Measurements from ENCODE around the gene SDCCAG8. TPM values are rescaled to one million over a fixed set of nuclear protein-coding genes. Genes with fewer than 3 reads are reported as not detected.

SDCCAG8 gene
- total and polyA plus RNA-seq, 2 of the 8 experiments (the other 6 are each of a cell fraction or from before 2014, with no cell fraction given): 15.6 to 21.0 TPM

GRCh38 chr1:243266231-243266630, 10.4 kb downstream of the SDCCAG8 start:
- no peak overlapping the region for H2BK20ac ChIP-seq (ENCODE audit: low read length)
- H3K4me3 ChIP-seq (ENCODE audit: extremely low read depth in 1 of 4, insufficient read depth in 2 of 4, low read depth in 3 of 4, low read length in 4 of 4): no peak overlapping the region
- no peaks in the 10 kb centered on the region for H3K79me1 ChIP-seq (ENCODE audit: low read depth, low read length)
- no peak overlapping the region for H2AK5ac ChIP-seq (ENCODE audit: low read depth, low read length)
- H3K18ac ChIP-seq (ENCODE audit: extremely low read depth, low read length): no peak overlapping the region
- no peaks in the 10 kb centered on the region for H3K27me3 ChIP-seq (replicated peaks in 1 of 4; ENCODE audit: control insufficient read depth in 3 of 4, extremely low read depth in 1 of 4, insufficient read depth in 3 of 4, low read length in 3 of 4)
- POLR2A ChIA-PET (ENCODE audit: partially characterized antibody): interaction anchor here (0.6 to 3.0 kb wide), 2 partner anchors 11 to 100 kb away, joined by 3 to 15 read pairs; partner anchors contain the start of genes CEP170 and SDCCAG8
- H3K79me2 ChIP-seq (ENCODE audit: control insufficient read depth in 1 of 2, insufficient read depth in 2 of 2, low read length in 2 of 2): no peaks in the 10 kb centered on the region
- no peaks in the 10 kb centered on the region for H3K9me3 ChIP-seq (ENCODE audit: insufficient read depth in 2 of 2, low read depth in 1 of 2, low read length in 1 of 2)
- no peak overlapping the region for H3K4me2 ChIP-seq (ENCODE audit: insufficient read depth in 1 of 2, low read depth in 2 of 2, low read length in 2 of 2)
- FAIRE-seq (no peak), DNase-seq (ENCODE audit: low read depth in 1 of 2, low spot score in 2 of 2) (no peak)
- CTCF ChIA-PET (ENCODE audit: partially characterized antibody): no interaction called here
- H4K8ac ChIP-seq (ENCODE audit: extremely low read depth, insufficient read depth, low read length): no peak overlapping the region
- no peak overlapping the region for H3K14ac ChIP-seq (ENCODE audit: insufficient read length)
- no peaks in the 10 kb centered on the region for H4K20me1 ChIP-seq (replicated peaks in 1 of 2; ENCODE audit: control insufficient read depth in 1 of 2, insufficient read depth in 2 of 2, low read length in 2 of 2)
- no peak overlapping the region for H3K9ac ChIP-seq (replicated peaks in 1 of 4; ENCODE audit: extremely low read depth in 1 of 4, low read depth in 3 of 4, low read length in 3 of 4)
- no peak overlapping the region; the same call in 1 of the 2 replicates for H2BK5ac ChIP-seq (ENCODE audit: low read depth, low read length)
- no peak overlapping the region for H3K56ac ChIP-seq (replicated peaks; ENCODE audit: insufficient read length, low read depth, low read length)
- H2BK15ac ChIP-seq (ENCODE audit: low read length): no peak overlapping the region
- no peak overlapping the region for H3K4ac ChIP-seq (replicated peaks; ENCODE audit: insufficient read length, low read depth, low read length)
- H2AFZ ChIP-seq (ENCODE audit: low read length): no peak overlapping the region
- no peak overlapping the region for H3K27ac ChIP-seq (ENCODE audit: low read depth, low read length)
- H2BK120ac ChIP-seq (replicated peaks; ENCODE audit: low read depth, low read length): no peak overlapping the region
- 98% methylated on average over 4 of the region's 4 CpGs; no CpG with 5 or more reads in 1 of the 2 experiments for WGBS, 2 experiments (ENCODE audit: extremely low coverage in 1 of 2, insufficient coverage in 1 of 2, insufficient read length in 1 of 2, insufficient replicate concordance in 2 of 2, low coverage in 1 of 2, low lambda C conversion rate in 2 of 2, missing lambda C conversion rate in 1 of 2)
- H3K23me2 ChIP-seq (ENCODE audit: low read depth, low read length): no peaks in the 10 kb centered on the region
- peaks cover 0 to 10% (median 3%) of the 10 kb centered on the region in 4 experiments; a peak in 3 of 7 replicates for H3K4me1 ChIP-seq (replicated peaks in 1 of 4; ENCODE audit: control insufficient read depth in 3 of 4, insufficient read depth in 4 of 4, low read length in 3 of 4)
- no peaks in the 10 kb centered on the region for H3K36me3 ChIP-seq (ENCODE audit: control insufficient read depth in 2 of 4, insufficient read depth in 4 of 4, low read length in 3 of 4)
- no peak overlapping the region for H4K91ac ChIP-seq (replicated peaks; ENCODE audit: insufficient read length, low read length)
- no peak overlapping the region for H2BK12ac ChIP-seq (ENCODE audit: low read depth, low read length)
- no peak overlapping the region for H3K23ac ChIP-seq (ENCODE audit: insufficient read length)
- H4K5ac ChIP-seq (ENCODE audit: insufficient read length, low read depth, low read length): no peak overlapping the region
- TF ChIP-seq SUZ12 (IDR thresholded peaks at IDR 0.05; ENCODE audit: low read length) (no peak), ATF2 (IDR thresholded peaks at IDR 0.05; ENCODE audit: low read length) (no peak), TAF1 (IDR thresholded peaks at IDR 0.05; ENCODE audit: low read depth, low read length) (no peak), TBP (IDR thresholded peaks at IDR 0.05; ENCODE audit: low read depth, low read length) (no peak), CTBP2 (IDR thresholded peaks at IDR 0.05; ENCODE audit: borderline replicate concordance, insufficient read depth, insufficient read length, low read length) (no peak), SP2 (IDR thresholded peaks at IDR 0.05; ENCODE audit: low read length) (no peak), TAF7 (optimal IDR thresholded peaks at IDR 0.05; ENCODE audit: borderline replicate concordance, low read depth, low read length) (no peak), TCF12 (IDR thresholded peaks at IDR 0.05; ENCODE audit: low read depth, low read length) (no peak), KDM1A (IDR thresholded peaks at IDR 0.05; ENCODE audit: borderline replicate concordance, low read length) (no peak), NANOG (IDR thresholded peaks at IDR 0.05; ENCODE audit: insufficient read depth, low read depth, low read length, poor library complexity, severe bottlenecking) (no peak), BACH1 (IDR thresholded peaks at IDR 0.05; ENCODE audit: low read length) (no peak), EGR1 (IDR thresholded peaks at IDR 0.05; ENCODE audit: borderline replicate concordance, low read depth, low read length) (no peak), GABPA (IDR thresholded peaks at IDR 0.05; ENCODE audit: borderline replicate concordance, insufficient read depth, low read length) (no peak)

Data from H1 (cell line).